Skeletal muscle tissue (tissue), 4 donors: ENCODE results near the gene GNS. TPM values are rescaled to one million over a fixed set of nuclear protein-coding genes. Genes with fewer than 3 reads are reported as not detected.

Experiments
- H3K27ac ChIP-seq: one replicate; pipeline ENCODE4 v1.7.0; 2013; ENCODE audit warnings: mild to moderate bottlenecking, low read depth, low read length, inconsistent platforms
- H3K27me3 ChIP-seq, 3 donors: one replicate each; pipeline ENCODE4 v1.7.0; 2013; ENCODE audit warnings: low read length in 3 of 3; ENCODE audit not compliant: control insufficient read depth in 3 of 3, insufficient read depth in 3 of 3
- H3K36me3 ChIP-seq, 3 donors: one replicate each; pipeline ENCODE4 v1.7.0; 2013; ENCODE audit warnings: low read length in 3 of 3; ENCODE audit not compliant: control insufficient read depth in 3 of 3, insufficient read depth in 3 of 3
- H3K4me1 ChIP-seq, 3 donors: one replicate each; pipeline ENCODE4 v1.7.0; 2013; ENCODE audit warnings: low read length in 3 of 3, mild to moderate bottlenecking in 3 of 3; ENCODE audit not compliant: control insufficient read depth in 3 of 3, insufficient read depth in 3 of 3
- H3K4me3 ChIP-seq, 3 donors: one replicate each; pipeline ENCODE4 v1.7.0; 2013; ENCODE audit warnings: low read length in 3 of 3
- H3K9ac ChIP-seq, 3 donors: one replicate each; pipeline ENCODE4 v1.7.0; 2013; ENCODE audit warnings: low read length in 3 of 3, mild to moderate bottlenecking in 3 of 3, moderate library complexity in 2 of 3, low read depth in 1 of 3
- H3K9me3 ChIP-seq, 3 donors: one replicate each; pipeline ENCODE4 v1.7.0; 2013; ENCODE audit warnings: low read length in 3 of 3; ENCODE audit not compliant: control insufficient read depth in 3 of 3
- total RNA-seq: library from RNA; depleted of rRNA; stranded (reverse); fragments of >200 nt; gene quantifications from one replicate; pipeline ENCODE4 v1.2.3, GENCODE V29; 2014
- donor health status: Osteomylitis.

Gene GNS
- total RNA-seq, 1 donor from 2014 or later = 88.2 TPM

- no peak overlapping the region for H3K27ac ChIP-seq
These were observed 85.6 kb downstream of the GNS start for GRCh38 chr12:64673490-64674169.

GRCh38 chr12:64672925-64673409 is 86.2 kb downstream of the GNS start:
- no peak overlapping the region for H3K9ac ChIP-seq
- H3K27ac ChIP-seq = no peak overlapping the region
- H3K4me3 ChIP-seq = no peak overlapping the region
- H3K27me3 ChIP-seq = no peaks in the 10 kb centered on the region
- H3K9me3 ChIP-seq = no peaks in the 10 kb centered on the region
- H3K4me1 ChIP-seq = peaks cover 13 to 34% (median 33%) of the 10 kb centered on the region in 3 donors
- no peaks in the 10 kb centered on the region for H3K36me3 ChIP-seq

More at GRCh38 chr12:64673490-64674169, 85.6 kb downstream of the GNS start:
- Histone ChIP-seq H3K27me3 (no peaks in the 10 kb centered on the region), H3K4me3 (no peak overlapping the region), H3K4me1 (peaks cover 13 to 34% (median 33%) of the 10 kb centered on the region in 3 donors), H3K9me3 (no peaks in the 10 kb centered on the region), H3K36me3 (no peaks in the 10 kb centered on the region), H3K9ac (no peak overlapping the region)

- Histone ChIP-seq H3K36me3 (no peaks in the 10 kb centered on the region), H3K9me3 (no peaks in the 10 kb centered on the region), H3K27me3 (no peaks in the 10 kb centered on the region), H3K4me3 (no peak overlapping the region), H3K4me1 (peaks cover 13 to 34% (median 33%) of the 10 kb centered on the region in 3 donors), H3K27ac (no peak overlapping the region), H3K9ac (no peak overlapping the region)
These were observed 87.5 kb downstream of the GNS start for GRCh38 chr12:64671681-64672080.

DNA sequence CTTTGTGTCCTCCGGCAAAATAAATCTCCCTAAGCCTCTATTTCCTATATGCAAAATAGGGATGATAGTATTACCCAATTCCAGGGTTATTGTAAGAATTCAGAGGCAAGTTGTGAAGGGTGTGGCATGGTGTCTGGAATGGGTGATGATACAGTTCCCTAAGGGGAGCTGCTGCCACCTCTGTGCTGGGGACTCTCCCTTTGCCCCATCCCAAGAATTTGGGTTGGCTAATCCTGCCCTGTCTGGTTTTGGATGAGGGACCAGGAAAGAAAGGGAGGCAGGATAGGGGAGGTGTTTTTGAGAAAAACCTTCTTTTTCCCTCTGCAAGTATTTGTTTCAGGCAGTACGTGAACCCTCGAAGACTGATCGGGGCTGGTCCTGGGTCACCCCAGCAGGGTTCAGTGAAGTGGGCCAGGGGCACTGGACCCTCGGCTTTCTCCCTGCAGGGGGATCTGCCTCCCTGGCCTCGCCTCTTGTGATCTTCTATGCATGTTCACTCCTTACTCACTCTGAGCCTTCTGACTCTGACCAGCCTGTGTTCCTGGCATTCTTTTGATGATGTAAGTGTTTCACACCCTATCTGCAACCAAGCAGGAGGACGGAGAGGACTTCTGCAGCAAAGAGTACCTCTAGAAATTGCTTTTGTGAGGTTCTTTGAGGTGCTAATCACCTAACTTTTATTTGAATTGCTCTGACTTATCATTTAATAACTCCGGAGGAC is 88.1 kb downstream of the GNS start:
- H3K4me1 ChIP-seq = peaks cover 17 to 38% (median 33%) of the 10 kb centered on the region in 3 donors
- no peak overlapping the region for H3K9ac ChIP-seq
- H3K36me3 ChIP-seq = no peaks in the 10 kb centered on the region
- H3K4me3 ChIP-seq = no peak overlapping the region
- no peak overlapping the region for H3K27ac ChIP-seq
- H3K27me3 ChIP-seq = no peaks in the 10 kb centered on the region
- H3K9me3 ChIP-seq = no peaks in the 10 kb centered on the region

DNA sequence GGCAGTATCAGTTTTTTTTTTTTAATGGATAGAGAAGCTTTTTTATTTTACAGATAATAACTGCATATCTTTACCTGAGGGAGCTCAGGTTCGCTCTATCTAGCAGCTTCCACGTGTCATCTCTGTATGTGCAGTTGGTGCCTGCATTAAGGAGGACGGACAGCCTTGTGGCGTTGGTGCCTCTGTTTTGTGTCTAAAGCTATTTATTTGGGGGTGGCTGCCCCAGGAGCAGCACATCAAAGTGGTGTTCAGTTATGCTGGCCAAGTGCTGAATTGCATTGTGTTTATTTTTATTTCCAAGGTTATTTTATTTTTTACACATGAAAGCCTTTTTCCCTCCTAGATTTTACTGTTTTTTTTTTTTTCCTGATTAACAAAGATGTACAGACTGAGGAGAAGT is 89.2 kb downstream of the GNS start:
- H3K9ac ChIP-seq = no peak overlapping the region
- peaks cover 17 to 34% (median 33%) of the 10 kb centered on the region in 3 donors for H3K4me1 ChIP-seq
- no peaks in the 10 kb centered on the region for H3K36me3 ChIP-seq
- H3K9me3 ChIP-seq = no peaks in the 10 kb centered on the region
- H3K27ac ChIP-seq = peak overlapping the region; percentile 3
- no peak overlapping the region for H3K4me3 ChIP-seq
- no peaks in the 10 kb centered on the region for H3K27me3 ChIP-seq

DNA sequence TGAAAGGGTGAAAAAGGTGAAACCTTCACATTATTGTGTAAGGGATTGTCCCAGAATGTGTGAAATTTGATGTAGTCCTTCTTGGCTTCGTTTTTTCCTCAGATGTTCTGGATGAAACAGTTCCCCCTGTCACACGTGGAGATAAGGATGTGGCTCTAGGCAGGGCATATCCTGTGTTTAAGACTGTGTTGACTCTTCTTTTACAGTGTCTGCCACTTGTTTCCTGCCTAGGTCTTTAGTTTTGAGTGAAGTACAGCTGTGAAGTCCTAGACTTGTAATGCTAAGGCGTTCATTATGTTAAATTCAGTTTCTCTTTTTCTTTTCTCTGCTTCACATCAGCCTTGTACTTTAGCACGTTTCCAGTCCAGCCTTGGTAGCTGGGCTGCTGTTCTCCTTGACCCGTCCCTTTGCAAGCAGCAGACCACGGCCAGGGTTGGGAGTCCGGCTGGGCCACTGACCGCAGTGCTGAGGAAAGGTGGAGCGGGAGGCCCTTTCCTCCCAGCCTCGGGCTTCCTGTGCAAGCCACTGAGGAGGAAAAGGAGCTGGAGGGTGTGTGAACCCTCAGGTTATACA is 89.8 kb downstream of the GNS start:
- Histone ChIP-seq H3K27me3 (no peaks in the 10 kb centered on the region), H3K9me3 (no peaks in the 10 kb centered on the region), H3K36me3 (no peaks in the 10 kb centered on the region), H3K9ac (no peak overlapping the region), H3K4me3 (no peak overlapping the region), H3K27ac (peak overlapping the region; percentile 3), H3K4me1 (peaks cover 17 to 31% (median 31%) of the 10 kb centered on the region in 3 donors)

GRCh38 chr12:64667793-64668192 is 91.4 kb downstream of the GNS start:
- H3K36me3 ChIP-seq = no peaks in the 10 kb centered on the region
- H3K27ac ChIP-seq = no peak overlapping the region
- H3K4me3 ChIP-seq = no peak overlapping the region
- H3K9ac ChIP-seq = no peak overlapping the region
- no peaks in the 10 kb centered on the region for H3K9me3 ChIP-seq
- no peaks in the 10 kb centered on the region for H3K27me3 ChIP-seq
- peaks cover 10 to 27% (median 23%) of the 10 kb centered on the region in 3 donors for H3K4me1 ChIP-seq

- Histone ChIP-seq H3K9ac (peak overlapping the region in 1 of 3 donors; percentile 28), H3K27ac (no peak overlapping the region), H3K9me3 (no peaks in the 10 kb centered on the region), H3K27me3 (no peaks in the 10 kb centered on the region), H3K4me3 (no peak overlapping the region), H3K36me3 (no peaks in the 10 kb centered on the region), H3K4me1 (peaks cover 10 to 23% (median 21%) of the 10 kb centered on the region in 3 donors)
These were observed 92.9 kb downstream of the GNS start for GRCh38 chr12:64666054-64666914.

GRCh38 chr12:64665514-64665913 is 93.7 kb downstream of the GNS start:
- no peak overlapping the region for H3K27ac ChIP-seq
- no peaks in the 10 kb centered on the region for H3K27me3 ChIP-seq
- no peaks in the 10 kb centered on the region for H3K36me3 ChIP-seq
- H3K9ac ChIP-seq = peak overlapping the region in 1 of 3 donors; percentile 28
- H3K4me1 ChIP-seq = peaks cover 10 to 15% (median 14%) of the 10 kb centered on the region in 3 donors
- H3K9me3 ChIP-seq = no peaks in the 10 kb centered on the region
- no peak overlapping the region for H3K4me3 ChIP-seq
